GM18517 (cell line): ENCODE measurements around the gene NCL.

ENCODE experiments used
- ATAC-seq: cut with Tn5 transposase; IDR thresholded peaks from one replicate; pipeline ENCODE4 v1.9.1; 2021; ENCODE audit warnings: mild to moderate bottlenecking, moderate library complexity; ENCODE audit not compliant: unreplicated experiment

Gene NCL, protein sequence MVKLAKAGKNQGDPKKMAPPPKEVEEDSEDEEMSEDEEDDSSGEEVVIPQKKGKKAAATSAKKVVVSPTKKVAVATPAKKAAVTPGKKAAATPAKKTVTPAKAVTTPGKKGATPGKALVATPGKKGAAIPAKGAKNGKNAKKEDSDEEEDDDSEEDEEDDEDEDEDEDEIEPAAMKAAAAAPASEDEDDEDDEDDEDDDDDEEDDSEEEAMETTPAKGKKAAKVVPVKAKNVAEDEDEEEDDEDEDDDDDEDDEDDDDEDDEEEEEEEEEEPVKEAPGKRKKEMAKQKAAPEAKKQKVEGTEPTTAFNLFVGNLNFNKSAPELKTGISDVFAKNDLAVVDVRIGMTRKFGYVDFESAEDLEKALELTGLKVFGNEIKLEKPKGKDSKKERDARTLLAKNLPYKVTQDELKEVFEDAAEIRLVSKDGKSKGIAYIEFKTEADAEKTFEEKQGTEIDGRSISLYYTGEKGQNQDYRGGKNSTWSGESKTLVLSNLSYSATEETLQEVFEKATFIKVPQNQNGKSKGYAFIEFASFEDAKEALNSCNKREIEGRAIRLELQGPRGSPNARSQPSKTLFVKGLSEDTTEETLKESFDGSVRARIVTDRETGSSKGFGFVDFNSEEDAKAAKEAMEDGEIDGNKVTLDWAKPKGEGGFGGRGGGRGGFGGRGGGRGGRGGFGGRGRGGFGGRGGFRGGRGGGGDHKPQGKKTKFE

DNA sequence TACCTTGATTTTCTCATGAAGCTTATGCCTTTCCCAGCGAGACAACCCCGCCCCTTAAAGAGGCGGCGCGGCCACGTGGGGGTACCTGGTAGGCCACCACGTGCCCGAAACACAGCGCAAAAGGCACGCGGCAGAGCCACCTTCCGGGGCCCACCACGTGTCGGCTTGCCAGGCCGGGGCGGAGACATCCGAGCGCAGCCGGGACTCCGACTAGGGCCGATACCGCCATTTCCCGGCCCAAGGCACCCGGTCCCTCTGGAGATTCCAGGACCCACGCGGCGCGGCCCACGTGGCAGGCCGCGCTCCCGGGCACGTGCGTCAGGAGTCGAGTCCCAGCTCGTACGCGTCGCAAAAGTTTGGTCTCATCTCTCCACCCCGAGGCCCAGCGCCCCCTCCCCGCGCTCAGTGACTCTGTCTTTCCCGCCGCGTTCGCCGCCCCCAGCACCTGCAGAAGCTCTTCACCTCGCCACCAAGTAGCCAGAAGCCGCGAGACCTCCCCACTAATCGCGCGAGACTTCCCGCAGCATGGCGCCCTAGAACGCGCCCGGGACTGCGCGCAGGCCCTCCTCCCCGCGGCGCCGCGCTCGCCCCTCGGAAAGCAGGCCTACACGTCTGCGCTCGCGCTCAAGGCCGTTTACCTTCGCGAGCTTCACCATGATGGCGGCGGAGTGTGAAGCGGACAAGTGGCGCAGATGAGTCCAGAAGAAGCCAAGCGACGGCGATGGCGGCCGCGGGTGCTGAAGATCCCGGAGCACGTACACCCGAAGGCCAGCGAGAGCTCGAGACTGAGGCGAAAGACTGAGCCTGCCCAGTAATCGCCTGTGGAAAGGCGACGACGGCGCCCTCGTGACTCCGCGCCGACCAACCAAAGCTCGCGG is at the start of gene NCL:
Gene NCL (minus strand): TSS at position 787 of the 878 bp plus-strand sequence. CDS start 131 bp downstream, at position 656.
- ATAC-seq: peak; percentile 81

DNA sequence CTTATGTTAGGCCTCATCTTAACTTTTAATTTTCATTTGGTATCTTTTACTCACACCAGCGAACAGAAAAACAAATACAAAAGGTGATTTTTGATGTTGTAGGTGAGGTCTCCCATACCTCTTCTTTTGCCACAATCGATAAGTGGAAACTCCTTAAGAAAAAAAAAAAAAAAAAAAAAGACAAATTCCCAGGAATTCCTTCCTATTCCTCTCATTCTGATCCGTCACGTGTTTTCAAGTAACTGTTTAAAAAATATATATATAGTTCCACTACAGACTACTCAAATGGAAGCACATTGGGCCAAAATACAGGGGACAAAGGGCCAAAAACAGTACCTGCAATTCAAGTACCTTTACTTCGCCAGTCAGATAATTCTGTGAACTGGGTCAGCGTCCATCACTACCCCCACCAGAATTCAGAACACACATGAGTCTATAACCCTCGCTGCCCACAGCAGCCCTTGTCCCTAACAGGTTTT is 49.5 kb upstream of the NCL start:
- ATAC-seq: no peak

DNA sequence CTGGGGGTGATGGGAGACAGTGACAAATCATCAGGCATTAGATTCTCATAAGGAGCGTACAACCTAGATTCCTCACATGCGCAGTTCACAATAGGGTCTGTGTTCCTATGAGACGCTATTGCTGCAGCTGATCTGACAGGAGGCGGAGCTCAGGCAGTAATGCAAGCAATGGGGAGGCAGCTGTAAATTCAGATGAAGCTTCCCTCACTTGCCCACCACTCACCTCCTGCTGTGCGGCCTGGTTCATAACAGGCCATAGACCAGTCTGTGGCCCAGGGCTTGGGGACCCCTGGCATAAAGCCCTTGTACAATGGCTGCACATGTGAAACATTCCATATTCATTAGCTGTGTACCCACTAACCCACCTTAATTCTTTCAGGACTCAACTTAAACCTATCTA is 47.9 kb upstream of the NCL start:
- no peak for ATAC-seq

DNA sequence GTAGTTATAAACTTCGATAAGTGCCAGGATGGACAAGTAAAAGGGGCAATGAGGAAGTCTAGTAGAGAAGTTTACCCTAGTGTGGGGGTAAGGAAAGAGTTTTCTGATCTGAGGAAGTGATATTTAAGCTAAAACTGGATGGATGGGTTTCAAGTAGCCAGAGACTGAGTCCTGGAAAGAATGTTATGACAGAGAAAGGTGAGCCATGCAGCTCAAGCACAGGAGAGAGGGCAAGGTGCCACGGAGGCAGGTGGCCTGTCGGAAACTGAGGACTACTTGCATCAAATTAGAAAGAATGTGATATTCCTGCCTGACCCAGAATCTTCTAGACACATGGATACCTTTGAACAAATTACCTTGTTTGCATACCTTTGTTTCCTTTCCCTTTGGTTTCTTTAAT is 39.5 kb upstream of the NCL start:
- no peak for ATAC-seq

DNA sequence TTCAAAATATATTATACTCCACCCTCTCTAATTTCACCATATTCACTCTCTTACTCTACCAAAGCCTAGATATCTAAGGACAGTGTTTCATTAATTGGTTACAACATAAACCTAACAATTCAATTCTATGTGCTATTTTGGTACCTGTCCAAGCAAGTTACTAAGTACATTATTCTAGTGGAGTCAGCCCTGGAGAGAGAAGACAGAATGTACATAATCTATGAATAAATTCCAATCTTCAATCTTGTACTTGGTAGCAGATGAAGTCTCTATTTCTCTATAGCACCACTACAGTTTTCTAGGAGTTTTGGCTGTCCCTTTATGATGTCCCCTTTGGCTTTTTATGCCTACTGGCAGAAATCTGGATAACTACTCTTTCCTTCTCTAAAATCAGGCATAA is 38.3 kb upstream of the NCL start:
- no peak for ATAC-seq

DNA sequence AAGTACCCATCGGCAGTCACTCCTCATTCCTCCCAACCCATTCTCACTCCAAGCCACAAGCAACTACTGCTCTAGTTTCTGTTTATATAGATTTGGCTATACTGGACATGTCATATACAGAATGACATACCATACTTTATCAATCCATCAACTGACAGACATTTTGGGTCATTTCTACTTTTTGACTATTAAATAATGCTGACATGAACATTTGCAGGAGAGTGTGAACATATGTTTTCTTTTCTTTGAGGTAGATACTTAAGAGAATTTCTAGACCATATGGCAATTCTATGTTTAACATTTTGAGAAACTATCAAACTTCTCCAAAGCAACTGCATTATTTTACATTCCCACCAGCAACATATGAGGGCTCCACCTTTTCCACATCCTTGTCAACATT is 33.4 kb upstream of the NCL start:
- ATAC-seq: no peak

DNA sequence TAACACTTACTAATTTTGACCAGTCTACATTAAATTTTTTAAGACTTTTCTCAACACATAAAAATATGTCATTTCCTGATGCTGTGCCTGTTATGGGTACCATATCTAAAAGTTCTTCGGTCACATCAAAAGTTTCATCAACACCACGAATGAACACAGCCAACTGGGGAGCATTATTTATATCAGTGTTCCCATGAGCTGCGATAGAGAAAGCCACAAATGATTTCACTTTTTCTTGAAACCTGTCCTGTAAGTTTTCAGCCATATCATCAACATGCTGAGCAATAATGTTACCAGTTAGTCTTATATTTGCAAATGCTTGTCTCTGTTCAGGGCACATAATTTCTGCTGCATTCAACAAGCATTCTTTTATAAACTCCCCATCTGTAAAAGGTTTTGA is 30.4 kb upstream of the NCL start:
- no peak for ATAC-seq

DNA sequence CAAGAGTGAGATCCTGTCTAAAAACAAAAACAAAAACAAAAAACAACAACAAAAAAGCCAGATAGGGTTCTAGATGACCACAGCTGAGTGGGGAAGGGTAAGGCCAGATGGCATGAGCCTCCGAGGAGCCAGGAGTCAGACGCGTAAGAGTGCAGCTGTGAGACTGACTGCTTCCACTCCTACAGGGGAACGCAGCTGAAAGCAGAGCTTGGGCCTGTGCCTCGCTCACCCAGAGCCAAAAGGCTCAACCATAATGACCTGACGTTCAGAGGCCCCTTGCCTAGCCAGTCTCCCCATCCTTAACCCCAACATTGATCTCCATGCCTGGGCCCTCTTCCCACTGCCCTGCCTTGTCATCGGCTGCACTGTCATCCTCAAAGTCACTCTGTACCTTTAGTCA is 26.5 kb upstream of the NCL start:
- no peak for ATAC-seq

DNA sequence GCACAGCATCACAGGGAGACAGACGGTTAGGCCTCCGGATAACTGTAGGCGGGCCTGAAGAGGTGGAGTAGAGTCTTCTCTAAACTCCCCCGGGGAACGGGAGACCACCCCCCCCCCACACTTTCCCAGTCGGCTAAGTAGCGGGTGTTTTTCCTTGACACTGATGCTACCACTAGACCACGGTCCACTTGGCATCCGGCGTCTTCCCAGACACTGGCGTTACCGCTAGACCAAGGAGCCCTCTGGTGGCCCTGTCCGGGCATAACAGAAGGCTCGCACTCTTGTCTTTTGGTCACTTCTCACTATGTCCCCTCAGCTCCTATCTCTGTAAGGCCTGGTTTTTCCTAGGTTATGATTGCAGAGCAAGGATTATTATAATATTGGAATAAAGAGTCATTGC is 25.7 kb upstream of the NCL start:
- no peak for ATAC-seq

DNA sequence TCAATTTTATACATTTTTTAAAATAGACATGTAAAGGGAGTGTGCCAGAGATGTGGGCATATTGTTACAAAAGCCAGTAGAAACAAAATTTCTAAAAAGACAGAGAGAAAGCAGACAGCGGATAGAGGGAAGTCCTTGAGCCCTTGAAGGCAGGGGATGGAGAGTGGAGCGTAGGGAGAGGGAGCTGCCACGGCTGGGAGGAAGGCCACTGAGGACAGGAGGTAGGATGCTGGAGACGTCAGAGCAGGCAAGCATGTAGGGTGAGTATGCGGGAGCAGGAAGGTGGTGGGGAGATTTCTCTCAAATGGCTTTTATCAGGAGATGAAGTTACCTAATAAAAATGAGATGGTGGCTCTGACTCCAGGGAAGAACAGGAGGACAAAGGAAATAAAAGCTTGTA is 24.0 kb upstream of the NCL start:
- ATAC-seq: no peak

DNA sequence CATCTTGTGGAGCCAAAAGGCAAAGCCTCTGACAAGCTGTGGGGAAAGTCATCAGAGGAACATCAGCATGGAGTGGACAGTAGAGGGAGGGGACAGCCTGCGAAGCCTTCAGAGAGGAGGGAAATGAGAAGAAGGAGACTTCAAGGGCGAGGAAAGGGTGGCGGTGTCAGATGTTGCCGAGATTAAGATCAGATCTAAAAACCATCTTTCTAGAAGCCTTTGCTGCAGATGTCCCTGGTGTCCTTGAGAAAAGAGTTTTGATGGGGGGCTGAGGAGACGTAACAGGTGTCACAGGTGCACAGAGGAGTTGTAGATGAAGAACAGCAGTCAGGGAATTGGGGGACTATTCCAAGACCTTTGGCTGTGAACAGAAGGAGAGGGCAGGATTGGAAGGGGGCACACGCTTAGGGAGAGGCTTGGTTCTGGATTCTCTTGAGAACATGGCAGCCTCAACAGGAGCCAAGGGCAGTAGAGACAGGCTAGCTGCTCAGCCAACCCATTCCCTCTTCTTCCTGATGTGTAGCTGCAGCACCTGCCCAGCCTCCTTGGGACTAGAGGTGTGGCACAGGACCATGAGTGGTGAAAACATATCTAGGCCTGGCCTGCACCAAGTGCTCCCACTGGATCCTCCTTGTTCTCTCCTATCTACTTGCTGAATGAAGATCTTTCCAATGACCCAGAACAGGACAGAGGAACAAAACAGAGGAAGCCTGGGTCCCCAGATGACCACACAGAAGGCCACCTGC is 22.7 kb upstream of the NCL start:
- ATAC-seq: no peak

DNA sequence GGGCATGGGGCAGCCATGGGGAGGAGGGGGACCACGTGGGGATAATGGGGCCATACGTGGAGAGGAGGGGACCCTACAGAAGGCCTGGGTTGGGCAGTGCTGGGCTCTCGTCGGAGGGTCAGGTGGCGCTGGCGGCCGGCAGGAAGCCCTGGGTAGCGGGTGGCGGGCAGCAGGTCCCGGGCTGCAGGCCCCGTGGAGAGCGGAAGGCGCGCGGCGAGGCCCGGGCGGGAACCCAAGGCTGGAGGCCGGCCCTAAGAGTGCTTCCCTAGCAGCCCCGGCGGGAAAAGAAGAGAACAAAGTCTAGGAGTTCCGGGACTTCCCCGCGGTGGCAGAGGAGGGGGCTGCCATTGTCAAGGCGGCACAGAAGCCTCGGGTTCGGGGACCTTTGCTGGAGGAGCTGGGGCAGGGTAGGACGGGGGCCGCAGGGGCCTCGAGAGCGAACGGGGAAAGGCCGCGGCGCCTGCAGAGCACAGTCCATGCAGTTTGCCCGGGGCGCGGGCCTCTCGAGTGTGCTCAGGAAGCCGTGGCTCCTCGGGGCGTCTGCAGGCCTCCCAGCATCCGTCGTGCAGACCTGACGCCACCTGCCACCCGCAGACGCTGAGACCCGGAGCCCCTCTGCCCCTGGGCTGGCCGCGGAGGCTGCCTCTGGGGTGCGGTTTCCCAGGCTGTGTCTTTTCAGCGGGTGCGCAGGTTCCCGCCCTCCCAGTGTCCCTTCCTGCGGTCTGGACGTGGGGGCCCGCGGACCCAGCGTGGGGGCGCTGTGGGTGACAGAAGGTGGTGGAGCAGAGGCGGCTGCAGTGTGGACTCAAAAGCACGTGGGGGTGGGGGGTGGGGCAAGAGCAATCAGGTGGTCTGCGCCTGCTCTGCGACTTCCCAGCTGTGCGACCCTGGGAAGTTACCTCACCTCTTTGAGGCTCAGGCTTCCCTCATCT is 19.4 kb upstream of the NCL start:
- no peak for ATAC-seq

DNA sequence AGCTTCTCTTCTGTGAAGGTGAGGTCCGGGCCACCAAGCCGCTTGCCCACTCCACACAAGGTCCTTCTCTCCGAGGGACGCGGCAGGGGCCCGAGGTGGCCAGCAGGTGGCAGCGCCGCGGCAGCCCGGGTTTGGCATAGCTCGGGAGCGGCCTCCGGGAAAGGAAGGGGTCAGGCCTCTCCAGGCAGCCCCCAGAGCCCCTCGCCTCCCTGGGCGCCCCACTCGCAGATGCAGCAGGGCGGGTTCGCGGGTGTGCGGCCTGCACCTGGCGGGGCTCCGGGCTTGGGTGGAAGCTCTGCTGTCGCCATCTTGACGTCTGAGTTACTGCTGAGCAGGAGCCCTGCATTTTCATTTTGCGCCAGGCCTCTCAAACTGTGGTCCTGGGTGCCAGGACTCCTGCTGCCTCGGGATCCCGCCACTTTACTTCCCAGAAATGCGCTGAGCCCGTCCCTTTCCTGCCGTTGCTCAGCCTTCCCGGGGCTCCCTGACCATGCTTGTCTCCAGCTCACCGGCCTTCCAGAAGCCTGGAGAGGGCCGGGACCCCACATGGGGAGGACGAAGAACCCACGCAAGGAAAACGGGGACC is 18.6 kb upstream of the NCL start:
- peak; percentile 59 for ATAC-seq

DNA sequence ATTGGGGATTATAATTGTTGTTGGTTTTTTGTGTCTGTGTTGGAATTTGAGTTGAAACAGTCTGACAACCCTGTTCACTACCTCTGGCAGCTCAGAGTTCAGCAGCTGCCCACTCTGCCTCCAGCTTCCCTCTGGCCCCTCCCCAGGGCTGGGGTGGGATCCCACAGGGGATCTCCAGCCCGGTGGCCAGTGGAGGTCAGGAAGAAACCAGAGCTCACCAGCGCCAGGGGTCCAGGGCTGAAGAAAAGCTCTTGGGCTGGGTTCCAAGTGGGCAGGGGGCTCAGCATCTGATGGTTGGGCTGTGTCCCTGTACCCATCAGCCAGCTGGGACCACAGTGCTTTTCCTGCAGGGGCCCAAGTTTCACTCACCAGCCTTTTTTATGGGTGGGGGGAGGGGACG is 16.5 kb upstream of the NCL start:
- no peak for ATAC-seq

DNA sequence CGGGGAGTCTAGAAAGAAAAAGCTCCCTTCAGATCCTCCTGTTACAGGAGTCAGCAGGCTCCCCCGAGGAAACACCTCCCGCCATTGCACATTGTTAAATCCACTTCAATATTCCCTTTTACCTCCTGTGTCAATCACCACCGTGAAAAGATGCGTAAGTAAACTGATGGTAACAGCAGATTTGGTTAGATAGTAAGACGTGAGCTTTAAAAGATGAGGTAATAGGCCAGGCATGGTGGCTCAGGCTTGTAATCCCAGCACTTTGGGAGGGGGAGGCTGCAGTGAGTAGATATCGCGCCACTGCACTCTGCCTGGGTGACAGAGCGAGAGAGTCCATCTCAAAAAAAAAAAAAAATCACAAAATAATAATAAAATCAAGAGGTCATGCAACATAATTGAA is 15.2 kb upstream of the NCL start:
- no peak for ATAC-seq

DNA sequence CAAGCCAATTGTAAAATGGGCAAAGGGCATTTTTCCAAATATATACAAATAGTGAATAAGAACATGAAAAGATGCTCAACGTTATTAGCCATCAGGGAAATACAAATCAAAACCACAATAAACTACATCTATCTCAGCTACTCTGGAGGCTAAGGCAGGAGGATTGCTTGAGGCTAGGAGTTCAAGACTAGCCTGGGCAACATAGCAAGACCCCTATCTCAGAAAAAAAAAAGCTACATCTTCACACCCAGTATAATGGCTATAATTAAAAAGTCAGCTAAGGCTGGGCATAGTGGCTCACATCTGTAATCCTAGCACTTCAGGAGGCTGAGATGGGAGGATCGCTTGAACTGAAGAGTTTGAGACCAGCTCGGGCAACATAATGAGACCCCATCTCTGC is 12.6 kb upstream of the NCL start:
- no peak for ATAC-seq

DNA sequence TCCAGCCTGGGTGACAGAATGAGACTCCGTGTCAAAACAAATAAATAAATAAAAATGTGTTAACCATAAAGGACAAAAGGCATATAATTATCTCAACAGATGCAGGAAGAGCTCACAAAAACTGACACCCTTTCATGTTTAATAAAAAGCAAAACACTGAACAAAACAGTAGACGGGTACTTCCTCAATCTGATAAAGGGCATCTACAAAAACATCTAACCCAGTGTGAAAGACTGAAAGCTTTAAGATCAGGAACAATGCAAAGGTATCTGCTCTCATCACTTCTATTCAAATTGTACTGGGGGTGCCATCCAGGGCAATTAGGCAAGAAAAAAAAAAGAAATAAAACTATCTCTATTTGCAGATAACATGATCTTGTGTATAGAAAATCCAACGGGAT is 11.7 kb upstream of the NCL start:
- ATAC-seq: no peak

DNA sequence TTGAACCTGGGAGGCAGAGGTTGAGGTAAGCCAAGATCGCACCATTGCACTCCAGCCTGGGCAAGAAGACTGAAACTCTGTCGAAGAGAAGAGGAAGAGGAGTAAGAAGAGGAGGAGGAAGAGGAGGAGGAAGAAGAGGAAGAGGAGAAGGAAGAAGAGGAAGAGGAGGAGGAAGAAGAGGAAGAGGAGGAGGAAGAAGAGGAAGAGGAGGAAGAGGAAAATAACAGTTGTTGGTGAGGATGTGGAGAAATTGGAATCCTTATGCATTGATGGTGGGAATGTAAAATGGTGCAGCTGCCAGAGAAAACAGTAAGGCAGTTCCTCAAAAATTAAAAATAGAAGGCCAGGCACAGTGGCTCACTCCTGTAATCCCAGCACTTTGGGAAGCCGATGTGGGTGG is 8.5 kb upstream of the NCL start:
- ATAC-seq: no peak

DNA sequence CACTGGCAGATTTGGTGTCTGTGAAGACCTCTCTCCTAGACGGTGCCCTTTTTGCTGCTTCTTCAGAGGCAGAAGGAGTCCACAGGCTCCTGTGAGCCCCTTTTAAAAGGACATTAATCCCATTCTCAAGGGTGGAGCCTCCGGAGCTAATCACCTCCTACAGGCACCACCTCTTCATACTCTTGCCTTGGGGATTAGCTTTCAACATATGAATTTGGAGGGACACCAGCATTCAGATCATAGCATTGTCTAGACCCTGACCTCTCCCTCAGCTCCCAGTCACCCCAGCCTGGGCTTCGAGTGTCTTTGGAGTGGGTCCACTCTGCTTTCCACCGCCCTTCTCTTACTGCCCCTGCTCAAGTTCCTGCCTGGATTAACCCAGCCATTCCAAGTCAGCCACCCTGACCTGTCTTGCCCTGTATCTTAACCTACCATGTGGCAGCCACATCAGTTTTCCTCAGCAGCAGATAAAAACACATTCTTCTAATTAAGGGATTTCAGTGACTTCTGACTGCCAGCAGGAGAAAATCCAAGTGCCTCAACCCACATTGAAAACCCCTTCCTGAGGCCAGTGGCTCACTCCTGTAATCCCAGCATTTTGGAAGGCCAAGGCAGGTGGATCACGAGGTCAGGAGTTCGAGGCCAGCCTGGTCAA is 6.1 kb upstream of the NCL start:
- no peak for ATAC-seq
